Skin epidermis (tissue), 12 donors: ENCODE data around the gene TMEM207.
"Not testable (repeated sequence)": the region's sequence is repeated elsewhere in the genome, so short reads cannot be mapped to it uniquely, and the experiment has no call there.

Experiments
- H3K27ac ChIP-seq, 21 experiments: fragments of 200-600 bp; sonication (generic) in 11 of 21; one replicate each; pipeline ENCODE4 v1.5.0; 2020; ENCODE audit warnings: mild to moderate bottlenecking in 3 of 21, inconsistent platforms in 2 of 21, moderate library complexity in 2 of 21
- H3K4me3 ChIP-seq, 7 experiments: fragments of 200-600 bp; sonication (generic) in 2 of 7; one replicate each; pipeline ENCODE4 v1.5.0; 2020; ENCODE audit warnings: inconsistent platforms in 2 of 7, mild to moderate bottlenecking in 2 of 7, moderate library complexity in 1 of 7

The TMEM207 gene

GRCh38 chr3:190449801-190450200 is at the start of gene TMEM207:
Gene TMEM207, minus strand, starts transcription at chr3:190449901. Its CDS starts 92 bp downstream, at chr3:190449809.
- Histone ChIP-seq H3K27ac (no peak within 1 kb of the TSS), H3K4me3 (no peak within 1 kb of the TSS)

GRCh38 chr3:190499122-190499521 is 49.4 kb upstream of the TMEM207 start:
- no peak overlapping the region for H3K27ac ChIP-seq

DNA sequence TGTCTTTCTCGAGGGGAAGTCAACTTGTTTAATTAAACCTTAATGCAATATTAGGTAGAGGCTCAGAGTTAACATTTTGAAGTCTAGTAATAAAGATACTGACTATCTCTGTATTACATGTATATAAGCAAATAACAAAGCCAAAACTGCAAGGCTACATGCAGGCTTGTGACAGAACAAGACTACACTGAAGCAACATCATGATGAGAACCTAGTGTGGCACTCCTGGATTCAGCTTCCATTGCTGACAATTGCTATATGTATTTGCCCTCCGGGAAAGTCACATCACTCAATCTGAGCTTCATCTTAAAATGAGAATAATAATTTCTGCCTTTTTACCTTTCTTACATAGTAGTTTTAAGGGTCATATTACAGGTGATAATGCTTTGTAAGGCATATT is 48.6 kb upstream of the TMEM207 start:
- Histone ChIP-seq H3K27ac (no peak overlapping the region), H3K4me3 (no peak overlapping the region)

More at GRCh38 chr3:190499122-190499521, 49.4 kb upstream of the TMEM207 start:
- H3K4me3 ChIP-seq, result no peak overlapping the region

DNA sequence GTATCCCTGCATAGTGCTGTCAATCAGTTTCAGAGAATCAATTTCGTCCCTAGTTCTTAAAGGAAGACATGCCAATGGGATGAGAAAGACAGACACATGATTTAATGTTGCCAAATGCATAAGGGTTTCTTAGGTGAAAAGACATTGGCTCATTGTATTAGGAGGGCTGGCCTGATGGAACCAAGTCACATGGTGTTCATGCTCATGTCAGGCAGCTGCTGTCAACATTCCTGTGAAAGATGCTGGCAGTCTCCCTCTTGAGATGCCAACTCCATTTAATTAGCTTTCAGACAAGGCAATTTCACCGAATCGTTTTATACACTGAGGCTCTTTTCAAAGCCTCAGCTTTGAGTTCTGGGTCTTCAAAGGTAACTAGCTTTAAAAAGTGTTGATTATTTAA is 48.1 kb upstream of the TMEM207 start:
- H3K4me3 ChIP-seq, result no peak overlapping the region
- H3K27ac ChIP-seq, result no peak overlapping the region

GRCh38 chr3:190496859-190497258 is 47.2 kb upstream of the TMEM207 start:
- no peak overlapping the region for H3K27ac ChIP-seq
- no peak overlapping the region for H3K4me3 ChIP-seq

GRCh38 chr3:190495796-190496195 is 46.1 kb upstream of the TMEM207 start:
- no peak overlapping the region for H3K4me3 ChIP-seq
- H3K27ac ChIP-seq, result no peak overlapping the region

DNA sequence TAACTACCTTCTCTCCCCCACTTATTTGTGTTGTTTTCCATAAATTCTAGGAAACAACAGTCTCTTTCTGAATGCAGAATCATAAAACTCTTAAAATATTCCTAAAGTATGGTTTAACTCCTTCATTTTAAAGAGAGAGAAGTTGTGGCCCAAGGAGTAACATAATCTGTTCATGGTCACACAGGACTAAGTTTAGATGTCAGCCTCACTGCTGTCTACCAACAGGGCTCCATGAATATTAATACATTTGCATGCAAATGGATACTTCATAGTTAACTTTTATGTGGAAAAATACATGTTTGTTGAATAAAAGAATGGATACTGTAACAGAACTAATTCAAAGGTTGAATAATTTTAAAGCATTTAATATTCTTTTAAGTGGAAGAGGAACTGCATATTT is 45.7 kb upstream of the TMEM207 start:
- Histone ChIP-seq H3K27ac (no peak overlapping the region), H3K4me3 (no peak overlapping the region)

DNA sequence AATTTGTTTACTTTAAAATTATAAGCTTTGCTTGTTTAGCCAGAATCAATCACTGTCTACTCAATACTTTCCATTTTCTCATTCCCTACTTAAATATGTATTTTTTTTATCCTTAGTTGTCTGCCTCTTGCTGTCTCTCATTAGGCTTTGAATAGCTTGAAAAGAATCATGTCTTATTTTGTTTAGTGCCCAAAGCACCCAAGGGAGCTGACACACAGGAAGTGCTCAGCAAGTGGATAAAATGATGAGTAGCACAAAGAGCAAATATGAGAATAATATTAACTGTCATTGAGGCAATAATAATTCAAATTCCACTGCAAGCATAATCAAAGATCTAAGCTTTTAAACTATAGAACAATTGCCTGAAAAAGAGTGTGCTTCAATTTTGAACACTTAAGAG is 45.2 kb upstream of the TMEM207 start:
- no peak overlapping the region for H3K27ac ChIP-seq

GRCh38 chr3:190492966-190493365 is 43.3 kb upstream of the TMEM207 start:
- no peak overlapping the region for H3K27ac ChIP-seq
- H3K4me3 ChIP-seq, result no peak overlapping the region

More for the DNA sequence above, 45.2 kb upstream of the TMEM207 start:
- H3K4me3 ChIP-seq, result no peak overlapping the region

- H3K4me3 ChIP-seq, result no peak overlapping the region
These were observed 42.4 kb upstream of the TMEM207 start for GRCh38 chr3:190492129-190492528.

GRCh38 chr3:190491533-190492054 is 41.9 kb upstream of the TMEM207 start:
- Histone ChIP-seq H3K4me3 (no peak overlapping the region), H3K27ac (no peak overlapping the region)

More at GRCh38 chr3:190492129-190492528, 42.4 kb upstream of the TMEM207 start:
- no peak overlapping the region for H3K27ac ChIP-seq

DNA sequence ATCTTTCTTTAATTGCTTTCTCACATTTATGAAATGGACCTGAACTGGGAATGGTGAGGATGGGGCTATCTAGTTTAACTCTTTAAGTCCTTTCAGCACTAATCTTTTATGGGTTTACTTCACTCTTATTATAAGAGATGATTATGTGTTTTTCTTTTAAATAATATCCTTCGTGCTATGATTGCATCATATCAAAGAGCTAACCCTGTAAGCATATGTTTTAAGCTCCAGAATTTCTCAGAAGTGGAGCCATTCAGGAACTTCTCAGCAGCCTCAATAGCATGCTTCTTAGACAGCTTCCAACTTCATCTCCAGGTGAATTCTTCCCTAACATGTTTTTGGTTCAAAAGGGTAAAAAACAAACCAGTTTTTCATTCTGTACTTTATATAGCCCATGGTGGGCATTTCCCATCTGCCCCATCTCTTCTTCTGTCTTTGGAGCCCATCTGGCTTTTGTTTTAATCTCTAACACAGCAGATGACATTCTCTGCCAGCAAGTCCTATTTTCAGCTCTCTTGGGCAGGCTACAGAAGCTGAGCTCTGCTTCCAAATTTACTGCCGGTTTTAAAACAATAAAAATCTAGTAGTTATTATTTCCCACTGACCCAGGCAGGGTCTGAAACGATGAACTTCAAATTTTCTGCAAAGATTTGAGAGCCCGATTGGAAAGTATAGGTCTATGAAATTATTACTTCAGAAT is 37.4 kb upstream of the TMEM207 start:
- no peak overlapping the region for H3K27ac ChIP-seq
- H3K4me3 ChIP-seq, result no peak overlapping the region

DNA sequence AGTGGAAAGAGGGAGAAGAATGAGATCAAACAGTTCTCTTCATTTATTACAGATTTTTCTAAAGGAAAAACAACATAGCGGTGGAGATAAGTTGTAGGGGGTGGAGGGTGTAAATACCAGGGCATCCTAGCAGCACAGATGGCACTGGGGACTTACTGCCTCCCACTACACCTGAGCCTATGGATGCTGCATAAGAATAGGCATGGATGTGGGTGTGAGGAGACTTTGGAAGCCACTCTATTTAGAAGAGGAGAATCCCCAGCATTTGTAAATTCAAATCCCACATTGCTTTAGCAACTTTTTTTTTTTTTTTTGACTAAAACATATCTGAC is 36.8 kb upstream of the TMEM207 start:
- H3K4me3 ChIP-seq, result no peak overlapping the region

GRCh38 chr3:190485830-190486532 is 36.3 kb upstream of the TMEM207 start:
- no peak overlapping the region for H3K27ac ChIP-seq
- no peak overlapping the region for H3K4me3 ChIP-seq

More for the DNA sequence above, 36.8 kb upstream of the TMEM207 start:
- H3K27ac ChIP-seq, result no peak overlapping the region

DNA sequence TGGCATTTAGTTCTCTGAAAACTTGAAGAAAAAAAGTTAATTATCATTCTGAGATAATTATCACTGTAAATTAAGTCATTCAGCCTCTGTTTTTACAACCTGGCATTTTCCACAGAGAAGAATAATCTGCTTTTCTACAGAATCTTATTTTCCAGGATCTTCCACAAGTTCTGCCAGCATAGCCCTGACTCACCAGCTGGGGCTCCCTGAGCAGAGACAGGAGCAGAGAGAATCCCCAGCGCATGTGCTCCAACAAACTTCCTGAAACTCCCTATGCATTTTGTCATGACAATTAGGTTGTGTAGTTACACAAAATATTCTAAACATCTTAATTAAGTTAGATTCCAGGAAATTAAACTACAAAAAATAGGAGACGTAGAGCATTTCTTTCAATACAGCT is 32.1 kb upstream of the TMEM207 start:
- Histone ChIP-seq H3K4me3 (no peak overlapping the region), H3K27ac (no peak overlapping the region)

DNA sequence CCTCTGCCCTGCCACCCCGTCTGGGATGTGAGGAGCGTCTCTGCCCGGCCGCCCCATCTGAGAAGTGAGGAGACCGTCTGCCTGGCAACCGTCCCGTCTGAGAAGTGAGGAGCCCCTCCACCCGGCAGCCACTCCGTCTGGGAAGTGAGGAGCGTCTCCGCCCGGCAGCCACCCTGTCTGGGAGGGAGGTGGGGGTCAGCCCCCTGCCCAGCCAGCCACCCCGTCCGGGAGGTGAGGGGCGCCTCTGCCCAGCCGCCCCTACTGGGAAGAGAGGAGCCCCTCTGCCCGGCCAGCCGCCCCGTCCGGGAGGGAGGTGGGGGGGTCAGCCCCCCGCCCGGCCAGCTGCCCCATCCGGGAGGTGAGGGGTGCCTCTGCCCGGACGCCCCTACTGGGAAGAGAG is 23.6 kb upstream of the TMEM207 start:
- H3K27ac ChIP-seq, H3K4me3 ChIP-seq: not testable (repeated sequence)

DNA sequence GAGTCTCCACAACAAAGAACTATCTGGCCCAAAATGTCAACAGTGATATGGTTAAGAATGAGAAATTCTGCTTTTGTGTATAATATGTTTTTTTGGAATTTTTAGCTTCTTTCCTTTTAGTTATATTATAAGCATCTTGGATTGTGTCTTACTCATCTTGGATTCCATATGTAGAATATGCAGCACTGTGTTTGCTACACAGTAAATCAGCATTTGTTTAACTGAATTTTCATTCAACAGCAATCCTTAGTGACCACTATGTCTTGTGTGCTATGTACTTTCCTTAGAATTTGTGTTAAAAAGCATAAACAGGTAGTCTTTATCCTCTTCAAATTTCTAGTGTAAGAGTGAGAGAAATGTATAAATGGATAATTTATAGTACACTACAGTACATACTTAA is 18.2 kb upstream of the TMEM207 start:
- Histone ChIP-seq H3K4me3 (no peak overlapping the region), H3K27ac (no peak overlapping the region)

DNA sequence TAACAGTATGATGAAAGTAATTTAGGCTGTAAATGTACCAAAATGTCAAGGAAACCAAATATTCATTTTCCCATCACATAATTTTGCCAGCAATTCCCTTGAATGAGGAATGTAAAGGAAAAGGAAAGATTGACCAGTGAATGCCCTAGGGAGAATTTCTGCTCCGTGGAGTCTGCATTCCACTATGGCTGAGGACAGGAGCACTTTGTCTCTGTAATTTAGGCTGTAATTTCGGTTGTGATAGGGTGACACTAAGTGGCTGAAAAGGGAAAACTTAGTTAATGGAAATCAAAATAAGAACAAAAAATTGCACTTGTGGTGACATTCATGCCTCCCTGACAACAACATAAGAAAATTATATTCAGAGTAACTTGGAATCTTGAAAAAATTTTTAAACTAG is 8.3 kb upstream of the TMEM207 start:
- Histone ChIP-seq H3K4me3 (no peak overlapping the region), H3K27ac (no peak overlapping the region)

GRCh38 chr3:190456770-190457169 is 7.1 kb upstream of the TMEM207 start:
- Histone ChIP-seq H3K27ac (no peak overlapping the region), H3K4me3 (no peak overlapping the region)

GRCh38 chr3:190455828-190456227 is 6.1 kb upstream of the TMEM207 start:
- Histone ChIP-seq H3K4me3 (no peak overlapping the region), H3K27ac (no peak overlapping the region)

GRCh38 chr3:190448256-190448655 is 1.4 kb downstream of the TMEM207 start:
- Histone ChIP-seq H3K4me3 (no peak overlapping the region), H3K27ac (no peak overlapping the region)
